GM10266 (cell line): Measurements from ENCODE around the gene MVB12B.

Experiments
- DNase-seq: peaks from one replicate; pipeline ENCODE4 v3.0.0; 2012; ENCODE audit errors: extremely low spot score
- CTCF ChIP-seq: IDR thresholded peaks from 2 replicates; pipeline ENCODE4 v1.5.1; 2012; ENCODE audit warnings: mild to moderate bottlenecking, low read depth; ENCODE audit not compliant: control insufficient read depth, insufficient read depth; ENCODE audit errors: missing control alignments

MVB12B gene

DNA sequence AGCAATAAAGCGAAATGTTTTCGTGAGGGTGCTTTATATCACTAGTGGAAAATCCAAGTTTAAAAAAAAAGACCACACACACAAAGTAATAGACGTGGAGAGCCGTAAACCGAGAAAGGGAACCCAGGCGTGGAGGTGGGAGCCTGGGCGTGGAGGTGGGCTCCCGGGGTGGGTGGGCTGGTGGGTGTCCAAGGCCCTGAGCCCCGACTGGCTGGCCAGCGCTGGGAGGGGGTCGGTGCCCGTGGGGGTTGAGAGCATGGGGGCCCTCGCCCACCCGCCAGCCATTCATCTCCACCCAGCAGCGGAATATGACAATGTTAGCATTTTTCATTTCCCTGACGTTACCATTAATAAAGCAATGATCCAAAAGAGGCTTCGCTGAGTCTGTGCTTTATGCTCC is 135.0 kb downstream of the MVB12B start:
- DNase-seq, result no peak
- no peak for TF ChIP-seq CTCF

DNA sequence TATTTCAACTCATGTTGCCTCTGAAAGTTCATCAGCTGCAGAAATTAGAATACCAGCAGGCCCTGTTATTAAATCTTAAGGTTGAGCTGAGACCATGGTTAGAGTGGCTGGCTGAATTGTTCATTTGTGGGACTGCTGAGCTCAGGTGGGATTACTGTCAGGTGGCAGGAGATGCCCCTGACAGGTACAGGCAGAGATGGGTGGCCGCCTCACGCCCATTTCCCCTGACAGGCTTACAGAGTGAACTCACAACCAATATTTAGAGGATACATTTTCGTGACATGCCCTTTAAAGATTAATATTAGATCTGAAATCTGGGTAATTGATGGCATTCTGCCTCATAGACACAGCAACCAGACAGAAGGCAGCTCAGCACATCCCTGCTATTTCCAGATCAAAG is 136.0 kb downstream of the MVB12B start:
- TF ChIP-seq CTCF, result no peak
- DNase-seq, result no peak

GRCh38 chr9:126463426-126463825 is 136.8 kb downstream of the MVB12B start:
- TF ChIP-seq CTCF, result no peak

DNA sequence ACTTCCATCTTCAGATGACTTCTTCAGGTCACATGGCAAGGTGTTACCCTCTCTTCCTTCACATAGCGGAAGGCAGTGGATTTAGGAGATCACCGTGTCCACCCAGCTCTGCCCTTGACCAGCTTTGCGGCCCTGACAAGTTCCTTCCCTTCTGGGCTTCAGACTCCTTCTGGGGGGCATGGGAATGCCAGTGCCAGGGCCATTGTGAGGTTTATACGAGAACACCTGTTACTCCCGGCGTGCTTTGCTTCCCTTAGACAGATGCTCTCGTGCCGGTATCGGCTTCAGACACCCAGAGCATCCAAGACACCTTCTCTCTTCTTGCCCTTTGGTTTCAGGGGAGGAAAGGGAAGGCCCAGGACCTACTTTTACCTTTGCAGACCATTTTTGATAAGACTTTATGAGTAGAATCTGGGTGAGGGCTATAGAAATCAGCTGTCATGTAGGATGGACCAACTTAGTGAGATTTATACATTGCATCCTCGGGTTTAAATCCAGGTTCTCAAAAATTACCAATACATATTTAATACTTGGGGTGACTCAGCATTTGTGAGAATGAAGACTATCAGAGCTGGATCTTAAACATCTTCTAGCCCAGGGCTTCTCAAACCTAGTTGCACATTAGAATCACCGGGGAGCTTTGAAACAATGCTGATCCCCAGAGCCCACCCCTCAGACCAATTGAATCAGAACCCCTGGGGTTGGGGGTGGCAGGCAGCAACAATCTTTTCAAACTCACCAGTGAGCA is 138.2 kb downstream of the MVB12B start:
- no peak for TF ChIP-seq CTCF
- DNase-seq, result no peak

More at GRCh38 chr9:126463426-126463825, 136.8 kb downstream of the MVB12B start:
- no peak for DNase-seq

- no peak for DNase-seq
- no peak for TF ChIP-seq CTCF
These were observed 139.3 kb downstream of the MVB12B start for GRCh38 chr9:126465977-126466376.

GRCh38 chr9:126468141-126468825 is 141.7 kb downstream of the MVB12B start:
- no peak for DNase-seq
- no peak for TF ChIP-seq CTCF
